ENCODE data around the gene SNTG2.

SNTG2 gene

DNA sequence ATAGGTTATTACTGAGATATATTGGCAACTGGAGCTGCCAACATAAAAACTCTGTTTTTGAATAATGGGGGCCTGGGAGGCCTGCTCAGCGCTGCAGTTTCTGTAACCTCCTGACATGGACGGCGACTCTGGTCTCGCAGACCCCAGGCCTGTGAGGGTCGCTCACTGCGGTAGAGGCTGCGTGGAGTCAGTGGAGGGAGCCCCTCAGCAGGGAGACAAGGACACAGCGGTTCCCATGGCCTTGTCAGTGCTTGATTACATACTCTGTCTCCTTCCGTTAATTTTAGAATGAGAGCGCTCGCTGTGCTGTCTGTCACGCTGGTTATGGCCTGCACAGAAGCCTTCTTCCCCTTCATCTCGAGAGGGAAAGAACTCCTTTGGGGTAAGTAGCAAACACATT is 463.5 kb downstream of the SNTG2 start:
- TF ChIP-seq, protein P1, sequence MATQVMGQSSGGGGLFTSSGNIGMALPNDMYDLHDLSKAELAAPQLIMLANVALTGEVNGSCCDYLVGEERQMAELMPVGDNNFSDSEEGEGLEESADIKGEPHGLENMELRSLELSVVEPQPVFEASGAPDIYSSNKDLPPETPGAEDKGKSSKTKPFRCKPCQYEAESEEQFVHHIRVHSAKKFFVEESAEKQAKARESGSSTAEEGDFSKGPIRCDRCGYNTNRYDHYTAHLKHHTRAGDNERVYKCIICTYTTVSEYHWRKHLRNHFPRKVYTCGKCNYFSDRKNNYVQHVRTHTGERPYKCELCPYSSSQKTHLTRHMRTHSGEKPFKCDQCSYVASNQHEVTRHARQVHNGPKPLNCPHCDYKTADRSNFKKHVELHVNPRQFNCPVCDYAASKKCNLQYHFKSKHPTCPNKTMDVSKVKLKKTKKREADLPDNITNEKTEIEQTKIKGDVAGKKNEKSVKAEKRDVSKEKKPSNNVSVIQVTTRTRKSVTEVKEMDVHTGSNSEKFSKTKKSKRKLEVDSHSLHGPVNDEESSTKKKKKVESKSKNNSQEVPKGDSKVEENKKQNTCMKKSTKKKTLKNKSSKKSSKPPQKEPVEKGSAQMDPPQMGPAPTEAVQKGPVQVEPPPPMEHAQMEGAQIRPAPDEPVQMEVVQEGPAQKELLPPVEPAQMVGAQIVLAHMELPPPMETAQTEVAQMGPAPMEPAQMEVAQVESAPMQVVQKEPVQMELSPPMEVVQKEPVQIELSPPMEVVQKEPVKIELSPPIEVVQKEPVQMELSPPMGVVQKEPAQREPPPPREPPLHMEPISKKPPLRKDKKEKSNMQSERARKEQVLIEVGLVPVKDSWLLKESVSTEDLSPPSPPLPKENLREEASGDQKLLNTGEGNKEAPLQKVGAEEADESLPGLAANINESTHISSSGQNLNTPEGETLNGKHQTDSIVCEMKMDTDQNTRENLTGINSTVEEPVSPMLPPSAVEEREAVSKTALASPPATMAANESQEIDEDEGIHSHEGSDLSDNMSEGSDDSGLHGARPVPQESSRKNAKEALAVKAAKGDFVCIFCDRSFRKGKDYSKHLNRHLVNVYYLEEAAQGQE (IDR thresholded peaks at IDR 0.05; ENCODE audit: insufficient read depth in 1 of 2, low read depth in 2 of 2, low read length in 2 of 2): no peak
- TF ChIP-seq FOXP2 (optimal IDR thresholded peaks at IDR 0.05; ENCODE audit: borderline replicate concordance, extremely low read depth, extremely low read length, insufficient read depth): no peak
- TF ChIP-seq POLR2AphosphoS5 (IDR thresholded peaks at IDR 0.05; ENCODE audit: low read depth, low read length): no peak
- TF ChIP-seq SIN3A (IDR thresholded peaks at IDR 0.05; ENCODE audit: borderline replicate concordance, insufficient read depth, low read length): no peak
- TF ChIP-seq TAF1 (IDR thresholded peaks at IDR 0.05; ENCODE audit: borderline replicate concordance, insufficient read depth, low read length): no peak

DNA sequence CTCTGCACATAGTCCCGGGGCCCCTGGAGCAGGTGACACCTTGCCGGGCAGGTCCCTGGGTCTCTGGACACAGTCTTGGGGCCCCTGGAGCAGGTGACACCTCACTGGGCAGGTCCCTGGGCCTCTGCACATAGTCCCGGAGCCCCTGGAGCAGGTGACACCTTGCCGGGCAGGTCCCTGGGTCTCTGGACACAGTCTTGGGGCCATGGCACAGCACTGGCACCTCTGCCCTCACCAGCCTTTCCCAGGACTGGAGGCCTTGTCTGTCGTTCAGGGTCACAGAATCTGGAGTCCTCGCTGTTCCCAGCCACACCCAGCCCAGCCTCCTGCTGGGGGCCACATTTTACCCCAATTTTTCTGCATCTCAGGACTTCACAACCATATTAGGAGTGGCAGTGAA is 464.9 kb downstream of the SNTG2 start:
- TF ChIP-seq TAF1 (IDR thresholded peaks at IDR 0.05; ENCODE audit: borderline replicate concordance, insufficient read depth, low read length): no peak
- TF ChIP-seq, protein P1 (IDR thresholded peaks at IDR 0.05; ENCODE audit: insufficient read depth in 1 of 2, low read depth in 2 of 2, low read length in 2 of 2): no peak
- TF ChIP-seq SIN3A (IDR thresholded peaks at IDR 0.05; ENCODE audit: borderline replicate concordance, insufficient read depth, low read length): no peak
- TF ChIP-seq POLR2AphosphoS5 (IDR thresholded peaks at IDR 0.05; ENCODE audit: low read depth, low read length): no peak
- TF ChIP-seq FOXP2 (optimal IDR thresholded peaks at IDR 0.05; ENCODE audit: borderline replicate concordance, extremely low read depth, extremely low read length, insufficient read depth): no peak
